H1 (cell line): Measurements from ENCODE around the gene DNASE2B.

Experiments used
- BACH1 ChIP-seq: IDR thresholded peaks from 2 replicates; pipeline ENCODE4 v1.6.1; 2012; ENCODE audit warnings: low read length, improper control_type of control experiment
- CTCF ChIP-seq, 3 experiments: IDR thresholded peaks; 1 replicate in 2 of 3; 2 replicates in 1 of 3; pipeline versions ENCODE4 v1.5.1 to v1.6.1; 2011; ENCODE audit warnings: low read length in 3 of 3, mild to moderate bottlenecking in 3 of 3, inconsistent platforms in 2 of 3, low read depth in 1 of 3, moderate library complexity in 1 of 3; ENCODE audit not compliant: insufficient read depth in 1 of 3; ENCODE audit errors: control extremely low read depth in 1 of 3
- JUN ChIP-seq: IDR thresholded peaks from 2 replicates; pipeline ENCODE4 v1.6.1; 2011; ENCODE audit warnings: low read depth, mild to moderate bottlenecking, improper control_type of control experiment, low read length
- KDM1A ChIP-seq: fragments of 200-600, 300-600 bp; sonication (generic); IDR thresholded peaks from 2 replicates; pipeline ENCODE4 v1.7.1; 2016; ENCODE audit warnings: mild to moderate bottlenecking, low read length, borderline replicate concordance
- POLR2A ChIP-seq, 2 experiments: IDR thresholded peaks; 1 replicate in 1 of 2; 2 replicates in 1 of 2; pipeline ENCODE4 v1.6.1; 2011; ENCODE audit warnings: low read depth in 2 of 2, low read length in 2 of 2, mild to moderate bottlenecking in 2 of 2; ENCODE audit errors: control extremely low read depth in 1 of 2
- RFX5 ChIP-seq: IDR thresholded peaks from 2 replicates; pipeline ENCODE4 v1.6.1; 2011; ENCODE audit warnings: low read depth, low read length, improper control_type of control experiment, borderline replicate concordance
- SP1 ChIP-seq: IDR thresholded peaks from 2 replicates; pipeline ENCODE4 v1.6.1; 2011; ENCODE audit warnings: low read depth, low read length
- SRF ChIP-seq: IDR thresholded peaks from 2 replicates; pipeline ENCODE4 v1.6.1; 2011; ENCODE audit warnings: mild to moderate bottlenecking, low read depth, low read length, moderate library complexity
- TEAD4 ChIP-seq: IDR thresholded peaks from 2 replicates; pipeline ENCODE4 v1.6.1; 2012; ENCODE audit warnings: low read depth, low read length, inconsistent platforms, mixed read lengths
- USF2 ChIP-seq: IDR thresholded peaks from 2 replicates; pipeline ENCODE4 v1.6.1; 2011; ENCODE audit warnings: low read length, improper control_type of control experiment

GRCh38 chr1:84409888-84410287 lies 11.6 kb downstream of the DNASE2B start:
- TF ChIP-seq POLR2A (IDR thresholded peaks at IDR 0.05; ENCODE audit: control extremely low read depth in 1 of 2, low read depth in 2 of 2, low read length in 2 of 2) (no peak), CTCF (IDR thresholded peaks at IDR 0.05; ENCODE audit: control extremely low read depth in 1 of 3, insufficient read depth in 1 of 3, low read depth in 1 of 3, low read length in 3 of 3) (no peak), KDM1A (no peak), SP1 (no peak), RFX5 (no peak), SRF (no peak), TEAD4 (no peak), USF2 (no peak), BACH1 (no peak), JUN (no peak)
